SW 1271 (cell line): Measurements from ENCODE around the gene XYLT1.

ENCODE experiments used
- DNase-seq, 2 experiments: peaks; one replicate each; lab custom pipeline; 2025; lab: John Stamatoyannopoulos, UW

Gene XYLT1

DNA sequence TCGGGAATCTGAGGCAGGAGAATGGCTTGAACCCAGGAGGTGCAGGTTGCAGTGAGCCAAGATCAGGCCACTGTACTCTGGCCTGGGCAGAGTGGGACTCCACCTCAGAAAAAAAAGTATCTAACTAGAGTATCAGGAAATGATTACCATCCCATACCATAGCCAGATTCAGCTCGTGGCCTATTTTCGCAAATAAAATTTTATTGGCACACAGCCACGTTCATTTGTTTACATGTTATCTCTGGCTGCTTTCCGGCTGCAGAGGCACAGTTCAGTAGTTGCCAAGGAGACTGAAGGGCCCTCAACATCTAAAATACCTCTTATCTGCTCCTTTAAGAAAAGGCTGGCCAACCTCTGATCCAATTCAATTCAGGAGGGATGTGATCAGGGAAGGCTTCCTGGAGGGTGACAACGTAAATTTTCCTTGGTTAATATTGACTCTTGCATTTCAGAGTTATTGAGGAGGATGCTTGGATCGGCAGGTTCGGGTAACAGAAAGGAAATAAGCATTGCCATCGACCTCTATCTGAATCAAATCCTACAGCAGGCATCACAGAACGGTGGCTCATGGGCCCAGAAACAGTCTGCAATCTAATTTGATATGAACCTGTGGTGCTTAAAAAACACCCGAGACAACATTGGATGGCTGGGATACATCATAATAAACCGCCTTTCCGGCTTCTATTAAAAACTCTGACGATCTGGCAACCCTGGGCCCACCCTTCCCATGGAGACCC is 73.8 kb downstream of the XYLT1 start:
- DNase-seq = no peak

DNA sequence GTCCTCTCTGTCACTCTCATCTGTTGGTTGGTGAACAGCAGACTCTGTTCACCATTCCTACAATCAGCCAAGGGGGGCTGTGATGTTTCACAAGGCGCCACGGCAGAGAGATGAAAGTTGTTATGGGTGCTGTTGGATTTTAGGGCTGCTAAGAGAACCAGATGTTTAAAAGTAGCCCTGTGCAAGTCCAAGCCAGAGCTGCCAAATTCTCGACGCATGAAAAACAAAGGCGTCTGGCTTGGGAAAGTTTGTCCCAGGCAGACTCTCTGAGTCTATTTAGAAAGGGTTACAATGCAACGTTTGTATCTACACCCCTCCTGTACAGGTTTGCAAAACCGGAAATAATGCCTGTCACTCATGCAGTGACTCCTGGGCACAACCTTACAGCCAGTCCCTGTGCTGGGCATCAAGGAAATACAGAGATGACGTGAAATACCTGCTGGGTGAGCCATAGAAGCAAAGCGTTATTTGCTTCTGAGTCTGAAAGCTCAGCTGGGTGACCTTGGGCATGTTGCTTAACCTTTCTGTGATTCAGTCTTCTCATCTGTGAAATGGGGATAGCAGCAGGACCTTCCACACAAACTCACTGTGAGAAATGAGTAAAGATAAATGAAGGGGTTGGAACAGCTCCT is 74.8 kb downstream of the XYLT1 start:
- no peak for DNase-seq

DNA sequence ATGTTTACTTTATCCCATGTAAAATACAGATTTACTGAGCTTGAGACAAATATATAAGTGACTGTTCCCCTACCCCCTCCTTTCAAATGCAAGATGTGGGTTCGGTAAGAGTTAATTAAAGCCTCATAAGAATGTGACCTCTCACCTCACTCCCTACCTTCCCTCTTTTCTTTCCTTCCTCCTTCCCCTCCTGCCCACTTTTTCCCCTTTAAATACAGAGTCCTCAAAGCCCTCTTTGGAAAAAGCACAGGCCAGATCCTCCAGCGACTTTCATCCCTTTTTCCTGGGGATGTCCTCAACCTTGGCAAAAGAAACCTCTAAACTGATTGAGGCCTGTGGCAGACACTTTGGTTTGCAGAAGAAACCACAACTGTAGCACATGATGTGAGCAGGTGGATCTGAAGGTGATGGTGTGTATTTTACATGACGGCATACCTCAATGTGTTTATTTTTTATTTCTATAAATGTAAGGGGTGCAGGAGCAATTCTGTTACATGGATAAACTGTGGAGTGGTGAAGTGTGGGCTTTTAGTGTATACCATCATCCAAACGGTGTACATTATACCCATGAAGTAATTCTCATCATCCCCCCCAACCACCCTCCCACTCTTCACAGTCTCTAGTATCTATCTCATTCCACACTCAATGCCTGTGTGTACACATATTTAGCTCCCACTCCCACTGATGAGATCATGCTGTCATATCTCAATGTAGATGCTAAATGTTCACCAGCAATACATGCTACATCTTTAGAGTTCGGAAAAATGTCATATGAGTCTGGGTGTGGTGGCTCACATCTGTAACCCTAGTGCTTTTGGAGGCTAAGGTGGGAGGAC is 77.7 kb downstream of the XYLT1 start:
- DNase-seq = no peak

DNA sequence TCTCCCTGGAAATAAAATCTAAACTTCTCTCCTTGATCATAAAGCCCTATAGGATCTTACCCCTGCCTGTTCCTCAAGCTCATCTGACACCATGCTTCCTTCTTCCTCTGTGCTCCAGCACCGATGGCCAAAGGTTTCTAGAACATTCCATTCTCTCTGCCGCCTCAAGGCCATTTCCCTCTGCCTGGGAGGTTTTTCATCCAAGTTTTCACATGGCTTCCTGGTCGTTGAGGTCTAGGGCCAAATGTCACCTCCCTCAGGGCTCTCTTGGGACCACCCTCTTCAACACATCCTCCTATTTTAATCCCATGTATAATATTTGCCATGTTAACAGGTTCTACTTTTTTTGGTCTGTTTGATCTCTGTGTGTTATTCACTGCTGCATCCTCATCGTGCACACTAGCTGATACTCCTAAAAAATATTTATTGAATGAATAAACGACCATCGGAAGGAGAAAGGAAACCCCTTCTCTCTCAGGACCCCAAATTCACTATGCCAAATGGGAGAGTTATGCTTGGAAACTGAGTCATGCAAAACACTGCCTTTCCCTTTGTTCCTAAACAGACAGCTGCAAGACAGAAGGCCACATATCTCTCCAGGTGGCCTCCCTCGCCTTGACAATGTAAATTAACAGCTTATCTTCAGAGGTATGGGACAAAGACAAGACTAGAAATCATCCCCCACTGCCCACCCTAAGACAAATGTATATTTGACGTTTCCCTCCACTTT is 78.5 kb downstream of the XYLT1 start:
- DNase-seq = no peak

DNA sequence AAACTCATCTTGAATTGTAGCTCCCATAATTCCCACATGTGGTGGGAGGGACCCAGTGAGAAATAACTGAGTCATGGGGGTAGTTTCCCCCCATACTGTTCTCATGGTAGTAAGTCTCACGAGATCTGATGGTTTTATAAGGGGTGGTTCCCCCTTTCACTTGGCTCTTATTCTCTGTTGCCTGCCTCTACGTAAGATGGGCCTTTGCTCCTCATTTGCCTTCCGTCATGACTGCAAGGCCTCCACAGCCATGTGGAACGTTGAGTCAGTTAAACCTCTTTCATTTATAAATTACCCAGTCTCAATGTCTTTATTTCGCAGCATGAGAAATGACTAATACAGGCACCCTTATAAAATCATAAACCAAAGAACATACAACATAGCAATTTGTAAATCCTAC is 79.0 kb downstream of the XYLT1 start:
- no peak for DNase-seq

DNA sequence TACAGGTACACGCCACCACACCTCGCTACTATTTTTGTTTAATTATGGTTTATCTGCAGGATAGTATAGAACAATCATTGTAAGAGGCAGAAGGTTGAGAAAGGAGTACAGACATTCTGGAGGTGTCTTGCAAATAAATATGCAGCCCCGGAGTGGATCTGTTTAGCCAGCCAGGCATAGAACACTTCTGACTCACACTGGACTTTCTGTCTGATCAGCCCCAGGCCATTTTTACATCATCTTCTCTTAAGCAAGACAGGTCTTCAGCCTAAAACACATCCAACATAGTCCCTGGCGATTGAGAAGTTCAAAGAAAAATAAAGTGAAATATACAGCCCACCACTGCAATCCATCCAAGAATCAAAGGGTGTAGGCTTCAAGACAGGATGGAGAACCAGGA is 81.4 kb downstream of the XYLT1 start:
- DNase-seq = no peak

DNA sequence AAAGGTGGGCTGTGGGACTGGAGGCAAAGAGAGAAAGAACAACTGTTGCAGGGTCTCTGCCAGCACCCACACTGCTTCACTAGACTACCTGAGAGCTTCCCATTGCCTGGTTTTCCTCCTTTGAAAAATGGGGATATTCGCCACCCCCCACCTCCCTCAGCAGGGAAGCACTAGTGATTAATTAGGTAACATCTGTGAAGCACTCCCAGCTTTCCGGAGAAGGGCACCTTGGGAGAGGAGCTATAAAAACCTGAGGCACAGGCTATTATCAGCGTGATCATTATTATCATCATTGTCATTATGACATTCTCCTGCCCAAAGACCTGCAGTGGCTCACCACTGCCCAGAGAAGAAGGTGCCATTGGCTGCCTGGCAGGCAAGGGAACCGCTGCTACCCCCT is 83.5 kb downstream of the XYLT1 start:
- no peak for DNase-seq

DNA sequence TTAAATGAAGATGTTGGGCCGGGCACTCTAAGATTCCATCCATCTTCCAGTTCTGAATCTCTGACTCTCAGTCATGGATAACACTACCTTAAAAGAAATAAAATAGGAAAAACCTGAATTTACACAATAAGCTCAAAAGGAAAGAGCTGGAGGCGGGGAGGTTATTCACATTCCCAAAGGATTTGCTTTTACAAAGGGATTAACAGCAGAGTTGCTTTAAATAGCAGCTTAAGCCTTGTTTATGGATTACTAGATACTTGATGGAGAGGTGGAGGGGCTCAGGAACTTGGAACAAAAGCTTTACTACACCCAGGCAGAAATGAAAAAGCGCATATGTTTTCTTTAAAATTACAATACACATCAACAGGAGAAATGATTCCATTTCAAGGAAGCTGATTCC is 84.5 kb downstream of the XYLT1 start:
- DNase-seq = no peak

DNA sequence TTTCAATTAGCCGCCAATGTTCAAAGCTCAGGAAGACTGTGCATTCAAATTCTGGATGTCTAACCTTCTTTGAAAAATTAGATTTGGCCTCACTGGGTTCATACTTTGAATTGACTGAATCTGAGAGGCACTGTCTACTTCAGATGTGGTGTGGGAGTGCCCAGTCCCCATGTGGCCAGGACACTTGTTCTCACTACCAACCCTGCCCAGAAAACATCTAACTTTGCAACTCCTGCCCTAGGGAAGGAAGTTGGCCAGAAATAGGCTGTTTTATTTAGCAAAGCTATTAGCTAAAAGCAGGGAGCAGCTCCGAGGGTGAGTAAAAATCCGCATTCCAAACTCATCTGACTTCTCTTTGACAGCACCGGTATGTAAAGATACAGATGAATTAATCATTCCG is 86.3 kb downstream of the XYLT1 start:
- DNase-seq = no peak

DNA sequence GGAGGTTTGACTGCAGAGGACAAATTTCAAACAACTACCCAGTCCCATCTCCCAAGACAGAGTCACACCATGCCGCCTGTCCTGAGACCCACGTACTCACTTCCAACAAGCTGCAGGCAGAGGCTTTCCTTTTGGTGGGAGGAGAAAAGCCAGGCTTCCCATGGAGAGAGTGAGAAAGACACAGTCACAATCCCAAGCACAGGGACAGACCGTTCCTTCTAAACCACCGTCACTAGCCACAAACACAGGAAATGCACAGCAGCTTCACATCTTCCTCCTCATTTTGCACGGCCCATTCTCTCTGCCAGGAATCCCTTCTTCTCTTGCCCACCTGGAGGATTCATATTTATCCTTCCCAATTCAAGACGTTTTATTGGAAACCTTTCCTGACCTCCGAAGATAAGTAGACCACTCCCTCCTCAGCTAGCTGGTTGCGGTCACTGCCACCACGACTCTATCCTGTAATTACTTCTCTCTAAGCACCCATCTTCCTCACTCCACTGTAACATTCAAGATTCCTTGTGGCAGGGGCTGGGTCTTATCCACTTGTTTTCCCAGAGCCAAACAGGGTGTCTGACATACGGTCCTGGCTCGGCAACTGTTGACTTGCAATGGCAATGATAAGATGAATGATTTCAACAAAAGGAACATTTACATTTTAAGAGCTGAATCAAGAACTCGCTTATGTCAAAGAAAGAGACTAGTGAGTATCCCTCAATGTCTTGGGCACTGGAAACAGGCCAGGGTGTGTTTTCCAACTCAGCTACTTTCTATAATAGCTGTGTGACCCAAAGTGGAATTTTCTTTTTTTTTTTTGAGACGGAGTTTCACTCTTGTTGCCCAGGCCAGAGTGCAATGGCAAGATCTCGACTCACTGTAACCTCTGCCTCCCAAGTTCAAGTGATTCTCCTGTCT is 87.6 kb downstream of the XYLT1 start:
- no peak for DNase-seq

DNA sequence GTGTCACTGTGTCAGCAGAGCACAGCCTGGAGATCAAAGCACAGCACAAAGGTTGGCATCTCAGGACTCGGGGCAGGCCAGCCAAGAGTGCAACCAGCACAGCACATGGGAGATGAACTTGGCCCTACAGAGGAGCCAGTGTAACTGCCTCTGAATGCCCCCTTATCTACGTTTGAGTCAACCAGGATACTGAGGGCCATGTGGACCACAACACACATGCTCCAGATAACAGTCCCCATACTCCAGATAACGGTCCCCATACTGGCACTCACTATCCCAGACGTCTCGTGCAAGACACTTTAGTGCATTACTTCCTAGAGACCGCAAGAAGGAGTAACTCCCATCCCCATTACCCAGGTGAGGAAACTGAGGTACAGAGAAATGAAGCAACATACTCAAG is 88.2 kb downstream of the XYLT1 start:
- no peak for DNase-seq

DNA sequence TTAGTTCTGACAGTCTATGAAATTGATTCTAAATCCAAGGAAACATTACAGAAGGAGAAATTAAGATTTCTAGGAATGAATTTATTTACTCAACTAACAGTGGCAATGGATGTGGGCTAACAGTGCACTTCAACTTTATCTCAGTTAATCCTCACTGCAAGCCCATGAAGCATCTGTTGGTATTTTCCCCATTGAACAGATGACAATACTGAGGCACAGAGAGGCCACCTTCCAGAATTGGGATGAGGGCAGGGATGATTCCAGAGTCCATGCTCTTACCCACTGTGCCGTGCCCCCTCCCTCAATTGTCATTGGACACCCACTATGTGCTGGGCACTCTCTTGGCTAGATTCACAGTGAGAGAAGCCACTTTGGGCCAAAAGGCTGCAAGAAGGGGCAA is 89.0 kb downstream of the XYLT1 start:
- no peak for DNase-seq

DNA sequence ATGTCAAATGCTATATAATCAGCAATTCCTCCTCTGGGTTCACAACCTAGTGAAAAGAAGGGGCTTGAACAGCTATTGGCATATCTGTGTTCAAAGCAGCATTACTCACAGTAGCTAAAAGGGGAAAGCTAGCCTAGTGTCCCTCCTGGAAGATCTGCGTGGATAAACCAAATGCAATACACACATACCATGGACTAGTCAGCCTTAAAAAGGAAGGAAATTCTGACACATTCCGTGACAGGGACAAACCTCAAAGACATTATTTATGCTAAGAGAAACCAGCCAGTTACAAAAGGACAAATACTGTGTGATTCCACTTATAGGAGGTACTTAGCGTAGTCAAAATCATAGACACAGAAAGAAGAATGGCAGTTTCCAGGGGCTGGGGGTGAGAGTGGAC is 90.1 kb downstream of the XYLT1 start:
- DNase-seq = no peak

DNA sequence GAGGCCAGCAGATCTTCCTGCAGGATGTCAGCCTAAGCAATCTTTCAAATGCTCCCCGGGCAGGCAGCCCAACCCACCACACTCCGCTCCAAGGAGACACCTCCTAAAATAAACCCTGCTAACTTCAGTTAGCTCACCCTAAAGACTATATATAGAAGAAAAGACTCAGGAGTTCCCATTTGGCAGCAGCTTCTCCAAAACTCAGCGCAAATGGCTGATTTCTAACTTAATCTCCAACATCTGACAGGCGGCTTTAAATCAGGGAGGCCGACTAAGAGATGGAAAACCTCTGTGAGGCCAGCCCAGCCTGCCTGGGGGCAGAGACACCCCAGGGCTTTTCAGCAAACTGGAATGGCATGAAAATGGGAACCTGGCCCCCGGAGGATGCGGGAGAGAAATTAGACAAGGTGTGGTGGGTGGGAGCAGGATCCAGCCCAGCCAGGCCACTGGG is 91.6 kb downstream of the XYLT1 start:
- DNase-seq = no peak

DNA sequence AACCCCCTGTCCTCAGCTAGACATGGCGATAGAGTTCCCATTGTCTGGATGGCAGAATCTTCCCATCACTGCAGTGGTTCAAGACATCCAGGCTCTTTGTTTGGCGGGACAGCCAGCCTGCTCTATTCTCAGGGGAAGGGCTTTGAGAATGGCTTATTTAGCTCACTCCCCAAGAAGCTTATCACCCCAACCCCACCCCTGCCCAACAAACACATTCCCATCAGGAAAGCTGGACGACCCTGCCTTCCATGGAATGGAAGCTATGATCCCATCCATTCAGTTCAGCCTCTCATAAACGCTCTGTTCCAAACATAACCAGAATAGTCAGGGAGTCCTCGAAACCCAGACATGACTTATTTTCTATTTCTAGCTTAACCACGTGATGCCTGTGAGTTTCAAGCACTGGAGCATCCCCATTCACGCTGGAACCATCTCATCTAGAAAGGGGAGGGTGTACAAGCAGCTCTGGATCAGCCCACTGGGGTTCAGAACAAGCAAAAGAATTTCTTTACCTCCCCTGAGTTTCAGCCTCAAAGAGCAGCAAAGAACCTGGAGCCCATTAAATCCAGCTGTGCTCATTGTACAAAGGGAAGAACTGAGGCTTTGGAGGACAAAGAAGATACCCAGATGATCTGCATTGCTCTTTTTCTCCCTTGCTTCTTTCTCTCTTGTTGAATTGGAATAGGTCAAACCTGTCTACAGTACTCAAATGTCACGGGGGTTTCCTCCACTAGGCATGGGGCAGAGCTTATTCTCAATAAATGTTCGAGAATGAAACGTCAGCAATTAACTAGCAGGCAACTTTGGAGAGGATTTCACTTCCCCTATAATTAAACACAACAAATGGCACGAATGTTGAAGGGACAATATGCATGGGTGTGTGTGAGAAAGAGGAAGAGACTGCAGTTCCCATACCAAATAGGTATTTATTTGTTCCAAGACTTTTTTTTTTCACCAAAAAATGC is 93.1 kb downstream of the XYLT1 start:
- no peak for DNase-seq

DNA sequence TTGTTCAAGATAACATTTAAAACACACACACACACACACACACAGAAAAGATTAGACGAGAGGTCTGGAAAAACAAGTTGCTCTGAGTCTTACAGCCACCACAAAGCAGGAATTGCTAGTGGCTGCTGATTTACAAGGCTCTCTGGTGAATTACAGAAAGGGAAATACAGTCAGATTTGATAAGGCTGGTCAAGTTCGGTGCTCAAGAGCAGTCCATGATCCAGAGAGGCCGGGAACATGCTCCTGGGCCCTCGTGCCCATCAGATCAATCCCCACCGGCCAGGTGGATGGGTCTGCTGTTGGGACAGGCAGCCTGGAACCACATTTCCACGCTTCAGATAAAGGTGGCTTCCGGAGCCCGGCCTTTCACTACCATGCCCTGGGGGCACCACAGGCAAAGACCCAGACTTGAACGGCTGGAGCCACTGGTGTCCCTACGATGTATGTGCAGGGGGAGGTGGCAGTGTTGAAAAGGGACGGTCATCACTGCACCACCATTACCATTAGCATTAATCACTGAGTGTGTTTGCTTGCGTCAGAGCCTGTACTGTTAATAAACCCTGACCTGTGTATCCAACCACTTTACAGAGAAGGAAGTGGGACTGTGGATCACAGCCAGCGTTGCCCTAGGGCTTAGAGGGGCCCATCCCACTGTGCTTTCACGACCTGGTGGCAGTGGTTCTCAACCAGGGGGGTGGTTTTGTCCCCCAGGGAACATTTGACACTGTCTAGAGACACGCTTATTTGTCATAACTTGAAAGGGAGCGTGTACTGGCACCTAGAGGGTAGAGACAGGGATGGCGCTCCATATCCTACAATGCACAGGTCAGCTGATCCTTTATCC is 95.1 kb downstream of the XYLT1 start:
- no peak for DNase-seq

DNA sequence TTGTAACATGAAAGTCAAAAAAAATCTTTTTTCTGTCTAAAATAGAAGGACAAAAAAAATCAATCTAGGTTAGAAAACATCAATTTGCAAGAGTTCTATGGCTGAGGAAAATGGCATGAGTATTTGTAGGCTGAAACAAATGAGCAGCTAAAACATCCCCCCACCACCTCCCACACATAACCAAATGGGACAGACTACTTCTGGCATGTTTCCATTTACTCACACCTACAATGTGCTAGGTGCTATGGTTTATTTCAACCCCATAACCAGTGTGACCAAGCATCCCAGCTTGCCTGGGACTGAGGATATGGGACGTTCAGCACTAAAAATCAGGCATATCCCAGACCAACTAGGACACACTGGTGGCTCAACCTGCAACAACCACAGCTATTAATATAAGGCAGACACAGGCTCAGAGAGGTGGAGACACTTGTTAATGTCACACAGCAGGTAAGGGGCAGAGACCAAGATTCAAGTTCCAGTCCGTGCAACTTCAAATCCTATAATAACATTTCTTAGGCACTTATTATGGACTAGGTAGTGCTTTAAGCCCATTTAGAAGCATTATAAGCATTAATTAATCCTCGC is 96.0 kb downstream of the XYLT1 start:
- DNase-seq = no peak

DNA sequence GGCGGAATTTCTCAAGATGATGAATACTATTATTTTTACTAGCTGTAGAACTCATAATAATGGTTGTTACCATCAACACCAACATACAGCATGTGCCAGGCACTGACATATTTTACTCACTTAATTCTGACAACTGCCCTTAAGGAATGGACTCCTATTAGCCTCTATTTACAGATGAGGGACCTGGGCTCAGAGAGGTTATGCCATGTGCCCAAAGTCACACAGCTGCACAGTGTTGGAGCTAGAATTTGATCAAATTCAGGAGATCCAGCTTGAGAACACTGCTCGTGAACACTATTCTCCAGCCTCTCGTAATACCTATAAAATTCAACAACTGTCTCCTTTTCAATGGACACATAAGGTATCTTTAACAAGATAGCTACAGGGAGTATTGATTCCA is 97.2 kb downstream of the XYLT1 start:
- no peak for DNase-seq

DNA sequence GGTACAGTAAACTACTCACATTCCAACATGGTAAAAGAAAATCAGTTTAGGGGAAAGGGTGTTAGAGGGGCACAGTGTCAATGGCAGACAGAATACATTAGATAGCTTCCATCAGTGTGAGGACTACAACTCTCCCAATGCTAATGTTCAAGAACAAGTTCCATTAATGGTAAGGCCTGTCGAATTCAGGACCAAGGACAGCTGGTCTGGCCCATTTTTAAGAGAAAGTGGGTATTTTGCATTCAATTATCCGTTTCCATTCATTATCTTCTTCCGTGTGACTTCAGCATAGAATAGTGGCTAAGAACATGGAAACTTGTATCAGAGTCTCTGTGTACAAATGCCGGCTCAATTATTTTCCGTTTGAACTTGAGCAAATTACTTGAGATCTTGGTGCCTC is 98.4 kb downstream of the XYLT1 start:
- no peak for DNase-seq
